ENCODE data around the gene KRTAP1-4.
"Not testable (repeated sequence)": the region's sequence is repeated elsewhere in the genome, so short reads cannot be mapped to it uniquely, and the experiment has no call there.

Gene KRTAP1-4

DNA sequence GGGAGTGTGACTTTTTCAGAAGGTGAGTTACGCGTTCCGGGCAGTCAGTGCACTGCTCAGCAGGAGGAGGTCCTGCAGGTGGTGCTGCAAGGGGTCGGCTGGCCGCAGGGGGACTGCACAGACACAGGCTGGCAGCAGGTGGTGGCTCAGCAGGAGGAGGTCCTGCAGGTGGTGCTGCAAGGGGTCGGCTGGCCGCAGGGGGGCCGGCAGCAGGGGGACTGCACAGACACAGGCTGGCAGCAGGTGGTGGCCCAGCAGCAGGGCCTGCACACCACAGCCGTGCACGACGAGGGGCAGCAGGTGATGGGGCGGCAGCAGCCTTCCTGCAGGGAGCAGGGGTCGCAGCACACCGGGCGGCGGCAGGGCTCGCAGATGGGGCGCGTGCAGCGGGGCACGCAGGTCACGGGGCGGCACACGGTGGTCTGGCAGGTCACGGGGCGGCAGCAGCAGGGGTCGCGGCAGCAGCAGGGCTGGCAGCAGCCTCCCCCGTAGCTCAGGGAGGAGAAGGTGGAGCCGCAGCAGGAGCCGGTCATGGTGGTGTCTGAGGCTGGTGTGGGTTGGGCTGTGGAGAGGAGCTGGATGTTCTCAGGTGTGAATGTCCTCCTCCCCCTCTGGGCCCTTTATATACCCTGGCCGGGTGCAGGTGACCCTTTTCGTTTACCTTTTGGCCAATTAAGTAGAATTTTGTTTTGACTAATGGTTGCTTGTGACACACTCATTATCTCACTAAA lies 16.9 kb upstream of the KRTAP1-4 start, which contains the start of gene KRTAP2-1:
KRTAP2-1 (minus strand) TSS at position 582 of the 731 bp plus-strand sequence; CDS start at position 533, 49 bp downstream.
- not testable (repeated sequence) for DNase-seq

DNA sequence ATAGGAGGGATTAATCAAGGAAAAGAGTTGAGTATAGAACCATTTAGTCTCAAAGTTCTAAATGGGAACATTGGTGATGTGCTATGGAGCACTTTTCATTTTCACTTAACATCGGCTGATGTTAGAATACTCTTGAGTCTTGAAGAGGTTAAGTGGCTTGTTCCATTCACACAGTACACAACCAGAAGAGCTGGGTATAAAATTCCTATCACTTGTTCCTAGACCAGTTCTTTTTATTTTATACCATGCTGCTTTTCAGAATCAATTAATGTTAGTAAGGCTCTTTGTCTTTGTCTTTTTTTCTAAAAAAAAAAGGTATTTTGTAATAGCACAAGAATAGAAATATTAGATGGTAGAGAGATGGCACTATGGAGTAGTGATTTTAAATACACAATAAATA lies 13.0 kb upstream of the KRTAP1-4 start:
- DNase-seq = no peak

- DNase-seq = not testable (repeated sequence)
These were observed 11.0 kb upstream of the KRTAP1-4 start, which contains the start of gene KRTAP1-1 for GRCh38 chr17:41040783-41041571. Gene KRTAP1-1 (minus strand): TSS chr17:41041450. CDS start chr17:41041397, 53 bp downstream.

DNA sequence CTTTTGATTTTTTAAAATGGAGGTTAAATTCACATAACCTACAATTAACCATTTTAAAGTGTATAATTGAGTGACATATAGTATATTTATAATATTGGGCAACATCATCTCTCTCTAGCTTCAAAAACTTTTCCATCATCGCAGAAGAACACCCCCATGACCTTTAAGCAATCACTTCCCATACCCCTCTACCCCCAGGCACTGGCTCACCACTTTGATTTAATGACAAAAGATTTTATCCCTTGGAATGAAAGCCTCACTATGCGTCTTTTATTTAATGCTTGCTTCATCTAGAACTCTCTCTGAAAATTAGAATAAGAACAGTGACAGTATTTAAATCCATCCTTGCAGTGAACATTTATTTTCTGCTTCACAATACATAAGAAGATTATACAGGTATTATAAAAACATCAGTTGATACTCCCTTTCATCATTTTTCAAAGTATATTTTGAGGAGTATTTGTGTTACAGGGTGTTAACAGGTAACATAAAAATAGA lies 7.9 kb upstream of the KRTAP1-4 start:
- no peak for DNase-seq

DNA sequence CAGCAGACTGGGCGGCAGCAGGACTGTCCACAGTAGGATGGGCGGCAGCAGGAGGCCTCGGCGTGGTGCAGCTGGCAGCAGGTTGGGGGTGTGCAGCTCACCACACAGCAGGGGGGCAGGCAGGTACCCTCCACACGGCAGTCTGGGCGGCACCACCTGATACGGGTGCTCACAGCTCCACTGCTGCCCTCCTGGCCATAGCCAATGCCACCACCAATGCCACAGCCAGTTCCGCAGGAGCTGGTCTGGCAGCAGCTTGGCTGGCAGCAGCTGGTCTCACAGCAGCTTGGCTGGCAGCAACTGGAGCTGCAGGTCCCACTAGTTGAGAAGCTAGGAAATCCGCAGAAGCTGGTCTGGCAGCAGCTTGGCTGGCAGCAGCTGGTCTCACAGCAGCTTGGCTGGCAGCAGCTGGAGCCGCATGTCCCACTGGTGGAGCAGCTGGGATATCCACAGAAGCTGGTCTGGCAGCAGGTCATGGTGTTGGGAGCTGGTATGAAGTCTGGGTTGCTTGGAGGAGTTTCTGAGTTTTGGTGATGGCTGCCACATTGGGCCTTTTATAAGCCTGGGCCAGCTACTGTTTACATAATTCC lies 4.4 kb upstream of the KRTAP1-4 start, which contains the start of gene KRTAP1-3:
KRTAP1-3 (minus strand) TSS at position 529 of the 590 bp plus-strand sequence; CDS start at position 476, 53 bp downstream.
- DNase-seq = not testable (repeated sequence)

GRCh38 chr17:41026715-41027471 lies 3.1 kb downstream of the KRTAP1-4 start, which contains the start of gene KRTAP1-5:
Gene KRTAP1-5 (minus strand): TSS chr17:41027208. CDS start chr17:41027155, 53 bp downstream.
- DNase-seq = no peak

GRCh38 chr17:41024697-41025096 lies 5.3 kb downstream of the KRTAP1-4 start:
- no peak for DNase-seq

DNA sequence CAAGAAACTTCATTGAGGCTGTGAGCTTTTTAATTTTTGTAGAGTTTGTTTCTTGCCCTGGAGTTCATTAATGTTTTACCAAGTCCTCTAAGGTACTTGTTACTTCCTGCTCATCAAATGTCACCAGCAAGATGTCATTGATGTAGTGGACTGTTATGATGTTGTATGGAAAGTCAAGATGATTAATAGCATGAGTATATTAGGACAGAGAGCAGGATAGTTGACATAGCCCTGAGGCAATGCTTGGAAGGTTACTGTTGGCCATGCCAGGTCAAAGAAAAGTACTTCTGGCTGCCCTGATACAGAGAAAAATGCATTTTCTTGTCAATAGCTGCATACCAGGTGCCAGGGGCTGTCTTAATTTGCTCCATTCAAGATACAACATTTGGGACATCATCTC lies 9.7 kb downstream of the KRTAP1-4 start:
- DNase-seq = no peak

- no peak for DNase-seq
These were observed 10.6 kb downstream of the KRTAP1-4 start for GRCh38 chr17:41019415-41019814.

DNA sequence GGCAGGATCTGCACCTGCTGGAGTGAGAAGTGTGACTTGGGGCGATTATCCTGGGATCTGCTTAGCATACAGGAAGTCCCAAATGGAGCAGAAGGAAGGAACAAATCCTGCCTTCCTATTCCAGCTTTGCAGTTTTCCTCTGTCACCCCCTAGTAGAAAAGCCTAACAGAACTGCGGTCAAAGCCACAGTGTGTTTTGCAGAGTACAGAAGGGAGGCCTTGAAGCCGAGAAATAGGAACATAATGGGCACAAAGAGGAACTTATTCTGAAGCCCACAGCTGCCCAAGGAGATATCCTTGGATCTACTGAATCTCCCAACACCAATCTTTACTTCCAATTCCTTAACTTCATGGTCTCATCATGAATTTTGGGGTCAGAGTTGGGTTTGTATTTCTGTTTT lies 11.5 kb downstream of the KRTAP1-4 start:
- no peak for DNase-seq

DNA sequence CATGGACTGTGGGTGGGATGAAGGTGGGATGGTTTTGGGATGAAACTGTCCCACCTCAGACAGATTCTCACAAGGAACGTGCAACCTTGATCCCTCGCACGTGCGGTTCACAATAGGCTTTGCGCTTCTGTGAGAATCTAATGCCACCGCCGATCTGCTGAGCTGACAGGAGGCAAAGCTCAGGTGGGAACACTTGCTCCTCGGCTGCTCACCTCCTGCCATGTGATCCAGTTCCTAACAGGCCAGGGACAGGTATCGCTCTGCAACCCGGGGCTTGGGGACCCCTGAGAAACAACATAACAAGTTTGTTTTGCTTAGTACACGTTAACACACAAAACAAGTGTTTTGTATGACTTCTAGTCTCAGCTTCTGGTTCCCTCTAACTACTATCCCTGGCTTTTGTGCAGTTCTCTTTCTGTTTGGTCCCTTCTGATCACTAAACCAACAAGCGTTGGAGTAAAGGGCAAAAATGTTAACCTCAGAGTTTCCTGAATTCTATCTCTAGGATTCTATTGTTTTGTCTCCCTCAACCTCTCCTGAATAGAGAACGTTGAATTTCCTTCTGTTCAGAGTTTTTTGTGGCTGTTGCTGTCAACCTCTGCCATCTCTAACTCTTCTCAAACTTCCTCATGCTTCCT lies 13.3 kb downstream of the KRTAP1-4 start:
- no peak for DNase-seq

DNA sequence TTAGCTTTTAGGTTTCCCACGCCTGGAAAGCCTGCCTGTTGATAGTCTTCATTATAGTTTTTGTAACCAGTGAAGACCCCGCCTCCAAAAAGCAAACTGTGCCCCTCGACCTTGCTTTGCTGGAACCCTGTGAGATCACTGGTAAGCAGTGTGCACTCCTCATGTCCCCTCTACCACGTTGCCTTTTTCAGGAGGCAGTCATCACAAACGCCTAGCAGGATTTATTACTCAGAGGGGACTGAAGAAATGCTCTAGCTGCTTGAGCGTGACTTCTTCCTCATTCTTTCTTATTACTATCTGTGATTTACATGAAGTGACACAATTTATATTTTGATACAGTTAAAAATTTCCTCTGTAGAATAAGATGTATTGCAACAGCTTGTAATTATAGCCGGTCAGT lies 14.5 kb downstream of the KRTAP1-4 start:
- no peak for DNase-seq

GRCh38 chr17:41013606-41014005 lies 16.4 kb downstream of the KRTAP1-4 start:
- no peak for DNase-seq

- DNase-seq = no peak
These were observed 16.8 kb downstream of the KRTAP1-4 start for GRCh38 chr17:41013181-41013580.

- no peak for DNase-seq
These were observed 17.5 kb downstream of the KRTAP1-4 start for GRCh38 chr17:41012326-41013120.

GRCh38 chr17:41010441-41010840 lies 19.6 kb downstream of the KRTAP1-4 start:
- DNase-seq = no peak

DNA sequence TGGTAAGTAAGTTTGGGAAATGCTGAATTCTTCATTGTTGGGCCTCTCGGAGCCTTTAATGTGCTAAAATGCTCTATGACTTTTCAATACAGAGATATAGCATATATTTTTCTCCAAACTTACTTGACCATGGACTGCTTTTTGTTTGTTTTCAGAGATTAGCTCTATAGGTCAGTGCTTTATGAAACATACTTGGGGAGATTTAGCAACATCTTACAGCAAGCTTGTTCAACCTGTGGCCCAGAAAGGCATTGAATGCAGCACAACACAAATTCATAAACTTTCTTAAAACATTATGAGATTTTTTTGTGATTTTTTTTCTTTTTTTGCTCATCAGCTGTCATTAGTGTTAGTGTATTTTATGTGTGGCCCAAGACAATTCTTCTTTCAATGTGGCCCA lies 20.1 kb downstream of the KRTAP1-4 start:
- DNase-seq = no peak

DNA sequence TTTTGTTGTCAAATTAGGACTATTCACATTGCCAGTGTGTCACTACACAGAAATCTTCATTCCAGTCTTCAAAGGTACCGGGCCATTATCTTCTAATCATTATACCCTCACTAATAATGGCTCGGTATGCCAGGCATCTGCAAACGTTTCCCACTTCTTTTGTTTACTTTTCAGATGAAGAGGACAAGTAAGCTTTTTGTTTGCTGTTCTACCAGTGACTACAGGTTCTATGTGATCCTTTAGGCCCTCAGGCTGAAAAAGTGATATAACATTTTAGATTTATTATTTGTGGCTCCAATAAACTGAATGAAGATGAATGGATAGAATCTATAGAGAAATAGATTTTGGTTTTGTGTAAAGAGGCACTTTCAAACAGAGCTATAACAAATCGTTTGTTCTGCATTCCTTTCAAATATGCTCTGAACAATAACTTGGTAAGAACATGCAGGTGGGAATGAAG lies 20.7 kb downstream of the KRTAP1-4 start:
- DNase-seq = no peak

DNA sequence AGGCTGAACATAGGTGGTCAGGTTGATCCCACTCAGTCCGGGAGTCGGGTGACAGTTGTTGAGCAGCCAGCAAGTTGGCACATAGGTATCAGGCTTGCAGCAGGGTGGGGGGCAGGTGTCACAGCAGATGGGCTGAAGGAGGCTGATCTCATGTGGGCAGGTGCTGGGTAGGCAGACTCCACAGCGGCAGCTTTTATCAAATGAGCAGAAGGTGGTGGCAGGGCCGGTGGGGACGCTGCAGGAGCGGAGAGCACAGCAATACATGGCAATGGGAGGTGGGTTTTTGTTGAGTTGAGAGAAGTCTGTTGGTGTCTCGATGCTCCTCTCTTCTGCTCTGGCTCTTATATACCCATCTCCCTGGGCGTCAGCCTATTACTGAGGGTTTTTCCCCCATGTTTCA lies 21.2 kb downstream of the KRTAP1-4 start, which contains the start of gene KRTAP3-1:
KRTAP3-1 (minus strand) TSS at position 318 of the 400 bp plus-strand sequence; CDS start at position 264, 54 bp downstream.
- no peak for DNase-seq

DNA sequence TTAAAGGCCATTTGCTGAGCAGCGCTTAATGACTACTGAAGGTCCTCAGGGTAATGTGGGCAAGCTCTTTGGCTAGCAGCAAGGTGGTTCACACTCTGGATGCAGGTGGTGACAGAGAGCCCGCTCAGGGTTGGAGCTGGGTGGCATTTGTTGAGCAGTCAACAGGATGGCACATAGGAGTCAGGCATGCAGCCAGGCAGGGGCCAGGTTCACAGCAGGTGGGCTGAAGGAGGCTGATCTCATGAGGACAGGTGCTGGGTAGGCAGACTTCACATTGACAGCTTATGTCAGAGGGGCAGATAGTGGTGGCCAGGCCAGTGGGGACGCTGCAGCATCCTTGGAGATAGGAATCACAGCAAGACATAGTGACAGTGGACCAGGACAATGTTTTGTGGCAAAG lies 25.6 kb downstream of the KRTAP1-4 start:
- no peak for DNase-seq

DNA sequence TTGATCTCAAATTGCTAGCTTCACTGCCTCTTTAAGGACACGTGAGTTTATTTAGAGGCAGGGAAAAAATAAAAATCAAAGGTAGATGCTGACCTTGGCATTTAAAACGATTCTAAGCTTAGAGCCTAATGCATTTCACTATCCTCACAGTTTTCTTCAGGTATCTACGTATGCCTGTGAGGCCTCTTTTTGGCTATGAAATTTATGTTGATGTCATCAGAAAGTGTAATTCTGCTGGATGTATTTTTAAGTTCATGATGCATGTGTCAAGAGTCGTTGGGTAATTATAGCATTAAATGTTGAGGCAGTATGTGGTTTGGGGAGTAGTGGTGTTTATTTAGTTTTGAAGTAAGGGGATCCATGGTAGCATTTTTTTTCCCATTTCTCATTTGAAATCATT lies 26.1 kb downstream of the KRTAP1-4 start:
- no peak for DNase-seq
